DMS153 (cell line): ENCODE results near the gene USP17L24.
"Not testable (repeated sequence)": the region's sequence is repeated elsewhere in the genome, so short reads cannot be mapped to it uniquely, and the experiment has no call there.

Source experiments
- DNase-seq: peaks from one replicate; lab custom pipeline; 2025; lab: John Stamatoyannopoulos, UW

The USP17L24 gene

GRCh38 chr4:9324865-9325264, at the start of gene USP17L24:
Gene USP17L24, plus strand, starts transcription at chr4:9325165. Its CDS starts 0 bp downstream, at chr4:9325165.
- DNase-seq = not testable (repeated sequence)

GRCh38 chr4:9324191-9324590, 774 bp upstream of the USP17L24 start:
- DNase-seq = not testable (repeated sequence)

GRCh38 chr4:9329611-9330010, 4.6 kb downstream of the USP17L24 start, which contains the start of gene USP17L25:
Gene USP17L25, plus strand, starts transcription at chr4:9329911. Its CDS starts 0 bp downstream, at chr4:9329911.
- not testable (repeated sequence) for DNase-seq

- DNase-seq = not testable (repeated sequence)
Observed at GRCh38 chr4:9334358-9334757, 9.4 kb downstream of the USP17L24 start, which contains the start of gene USP17L26. Gene USP17L26, plus strand, starts transcription at chr4:9334658. Its CDS starts 0 bp downstream, at chr4:9334658.

- not testable (repeated sequence) for DNase-seq
Observed at GRCh38 chr4:9339103-9339502, 14.1 kb downstream of the USP17L24 start, which contains the start of gene USP17L5. Gene USP17L5, plus strand, starts transcription at chr4:9339403. Its CDS starts 0 bp downstream, at chr4:9339403.

- DNase-seq = not testable (repeated sequence)
Observed at GRCh38 chr4:9343848-9344247, 18.9 kb downstream of the USP17L24 start, which contains the start of gene USP17L27. Gene USP17L27, plus strand, starts transcription at chr4:9344148. Its CDS starts 0 bp downstream, at chr4:9344148.

- DNase-seq = not testable (repeated sequence)
Observed at GRCh38 chr4:9348593-9348992, 23.6 kb downstream of the USP17L24 start, which contains the start of gene USP17L28. Gene USP17L28, plus strand, starts transcription at chr4:9348893. Its CDS starts 0 bp downstream, at chr4:9348893.

GRCh38 chr4:9350866-9351265, 25.9 kb downstream of the USP17L24 start:
- DNase-seq = not testable (repeated sequence)

GRCh38 chr4:9353338-9353737, 28.4 kb downstream of the USP17L24 start, which contains the start of gene USP17L29:
Gene USP17L29, plus strand, starts transcription at chr4:9353638. Its CDS starts 0 bp downstream, at chr4:9353638.
- not testable (repeated sequence) for DNase-seq

GRCh38 chr4:9362829-9363228, 37.9 kb downstream of the USP17L24 start, which contains the start of gene USP17L30:
Gene USP17L30, plus strand, starts transcription at chr4:9363129. Its CDS starts 0 bp downstream, at chr4:9363129.
- DNase-seq = not testable (repeated sequence)
